GM12873 (cell line): ENCODE results near the gene GP9.

Experiments used
- CTCF ChIP-seq: IDR thresholded peaks from 2 replicates; pipeline ENCODE4 v1.5.1; 2012; ENCODE audit warnings: low read depth, mild to moderate bottlenecking, moderate library complexity, low read length, control low read depth; ENCODE audit not compliant: insufficient read depth; ENCODE audit errors: missing control alignments

Gene GP9

GRCh38 chr3:129054605-129055104 is 5.9 kb upstream of the GP9 start:
- no peak for TF ChIP-seq CTCF

- TF ChIP-seq CTCF, result no peak
Observed at GRCh38 chr3:129056451-129057173, 4.0 kb upstream of the GP9 start.

DNA sequence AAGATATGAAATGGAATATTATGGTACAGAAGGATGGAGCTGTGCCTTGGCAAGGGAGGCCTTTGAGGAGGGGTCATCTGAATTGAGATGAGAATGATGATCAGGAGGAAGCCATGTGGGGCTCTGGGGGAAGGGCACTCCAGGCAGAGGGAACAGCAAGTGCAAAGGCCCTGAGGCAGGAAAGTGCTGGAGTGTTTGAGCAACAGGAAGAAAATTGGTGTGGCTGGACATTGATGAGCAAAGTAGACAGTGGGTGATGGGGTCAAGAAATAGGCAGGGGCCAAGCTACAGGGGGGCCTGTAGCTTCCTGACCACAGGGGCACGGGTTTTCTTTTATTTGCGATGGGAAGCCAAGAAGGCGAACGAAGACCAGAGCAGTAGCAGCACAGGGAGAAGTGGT is 3.3 kb upstream of the GP9 start:
- TF ChIP-seq CTCF, result no peak

DNA sequence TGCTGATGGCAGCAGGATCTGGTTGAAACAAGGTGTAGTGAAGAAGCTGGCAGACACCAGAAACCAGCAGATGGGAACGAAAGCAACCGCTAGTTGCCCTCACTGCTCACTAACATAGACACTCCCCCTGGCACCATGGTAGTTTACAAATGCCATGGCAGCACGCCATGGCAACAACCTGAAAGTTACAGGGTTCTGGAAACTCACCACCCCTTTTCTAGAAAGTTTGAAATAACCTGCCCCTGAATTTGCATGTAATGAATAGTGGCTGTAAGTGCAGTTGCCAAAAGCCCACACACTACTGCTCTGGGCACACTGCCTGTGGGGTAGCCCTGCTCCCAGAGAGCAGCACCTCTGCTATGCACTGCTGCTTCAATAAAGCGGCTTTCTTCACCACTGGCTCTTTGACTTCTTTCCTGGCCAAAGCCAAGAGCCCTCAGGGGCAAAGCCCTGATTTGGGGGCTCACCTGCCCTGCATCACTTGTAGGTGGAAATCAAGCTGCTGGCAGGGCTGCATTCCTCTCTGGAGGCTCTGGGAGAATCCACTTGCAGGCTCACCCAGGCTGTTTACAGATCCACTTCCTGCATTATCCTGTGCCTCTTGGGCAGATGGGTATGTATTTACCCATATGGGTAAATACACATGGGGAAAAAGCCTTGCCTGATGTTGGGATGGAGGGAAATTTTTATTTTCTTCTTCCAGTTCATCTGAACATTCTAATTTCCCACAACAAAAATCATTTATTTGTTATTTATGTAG is 2.0 kb upstream of the GP9 start:
- TF ChIP-seq CTCF, result no peak

- TF ChIP-seq CTCF, result no peak
Observed at GRCh38 chr3:129059311-129059958, 1.1 kb upstream of the GP9 start.

DNA sequence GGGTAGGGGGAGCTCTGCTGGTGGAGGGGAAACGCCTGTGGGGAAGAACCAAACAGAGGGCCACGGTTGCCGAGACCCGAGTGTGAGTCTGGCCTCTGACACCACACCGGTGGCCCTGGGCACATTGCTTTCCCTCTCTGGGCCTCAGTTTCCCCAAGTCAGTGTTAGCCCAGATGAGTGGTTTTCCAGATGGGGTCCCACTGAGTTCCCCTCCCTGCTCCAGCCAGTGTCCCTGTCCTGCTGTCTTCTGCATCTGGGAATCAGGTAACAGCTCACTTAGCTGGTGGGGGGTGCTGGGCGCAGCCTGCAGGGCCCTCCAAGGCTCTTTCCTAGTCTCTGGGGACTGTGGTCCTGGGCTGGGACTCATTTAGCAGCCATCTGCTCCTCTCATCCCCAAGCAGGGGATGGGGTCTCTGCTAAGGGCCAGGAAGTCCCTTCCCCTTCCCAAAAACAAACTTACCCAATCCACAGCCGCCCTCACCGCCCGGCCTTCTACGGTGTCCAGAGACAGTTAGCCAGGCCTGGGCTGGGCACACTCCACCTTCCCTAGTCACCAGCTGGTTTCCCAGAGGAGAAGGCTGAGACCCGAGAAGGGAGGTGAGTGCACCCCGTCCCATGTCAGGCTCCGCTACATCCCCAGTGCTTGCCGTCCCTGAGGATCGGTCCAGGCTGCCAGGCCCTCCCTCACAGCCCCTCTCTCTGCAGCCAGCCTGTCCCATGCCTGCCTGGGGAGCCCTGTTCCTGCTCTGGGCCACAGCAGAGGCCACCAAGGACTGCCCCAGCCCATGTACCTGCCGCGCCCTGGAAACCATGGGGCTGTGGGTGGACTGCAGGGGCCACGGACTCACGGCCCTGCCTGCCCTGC is 676 bp downstream of the GP9 start:
- TF ChIP-seq CTCF, result no peak
